Measurements from ENCODE around the gene LAIR1. TPM values are rescaled to one million over a fixed set of nuclear protein-coding genes. Genes with fewer than 3 reads are reported as not detected.

The LAIR1 gene
- total and polyA plus RNA-seq, 2 experiments from 2014 or later, result 0.20 to 2.2 TPM

- no peaks in the 10 kb centered on the region for H3K79me2 ChIP-seq
- 81% methylated on average over 31 of the region's 34 CpGs for WGBS (ENCODE audit: low lambda C conversion rate, missing lambda C conversion rate)
- H3K4me2 ChIP-seq, result no peak overlapping the region
- H3K4me3 ChIP-seq, result no peak overlapping the region
- no peak overlapping the region for H2AFZ ChIP-seq
- no peaks in the 10 kb centered on the region for H3K36me3 ChIP-seq (replicated peaks; ENCODE audit: insufficient read depth, low read depth)
- no peaks in the 10 kb centered on the region for H3K27me3 ChIP-seq
- no peak overlapping the region for H3K27ac ChIP-seq
- no peak for DNase-seq (ENCODE audit: low spot score)
- TF ChIP-seq EZH2phosphoT487 (IDR thresholded peaks at IDR 0.05; ENCODE audit: low read depth, severe bottlenecking, unreplicated experiment) (no peak), EZH2 (IDR thresholded peaks at IDR 0.05; ENCODE audit: borderline replicate concordance) (no peak), CTCF (IDR thresholded peaks at IDR 0.05; ENCODE audit: poor library complexity) (no peak)
- H3K4me1 ChIP-seq (ENCODE audit: insufficient read depth), result no peaks in the 10 kb centered on the region
- no peaks in the 10 kb centered on the region for H4K20me1 ChIP-seq (ENCODE audit: insufficient read depth, poor library complexity, severe bottlenecking)
- H3K9me3 ChIP-seq (ENCODE audit: low read depth), result no peaks in the 10 kb centered on the region
- H3K9me2 ChIP-seq (replicated peaks; ENCODE audit: insufficient read depth), result no peaks in the 10 kb centered on the region
Measured at GRCh38 chr19:54336893-54337857, 27.6 kb downstream of the LAIR1 start.

- TF ChIP-seq CTCF (IDR thresholded peaks at IDR 0.05; ENCODE audit: poor library complexity), result no peak
- TF ChIP-seq EZH2 (IDR thresholded peaks at IDR 0.05; ENCODE audit: borderline replicate concordance), result no peak
- no peak for TF ChIP-seq EZH2phosphoT487 (IDR thresholded peaks at IDR 0.05; ENCODE audit: low read depth, severe bottlenecking, unreplicated experiment)
- H3K4me2 ChIP-seq, result no peak overlapping the region
- no peaks in the 10 kb centered on the region for H4K20me1 ChIP-seq (ENCODE audit: insufficient read depth, poor library complexity, severe bottlenecking)
- H3K36me3 ChIP-seq (replicated peaks; ENCODE audit: insufficient read depth, low read depth), result no peaks in the 10 kb centered on the region
- no peak overlapping the region for H3K27ac ChIP-seq
- no peaks in the 10 kb centered on the region for H3K4me1 ChIP-seq (ENCODE audit: insufficient read depth)
- H3K4me3 ChIP-seq, result no peak overlapping the region
- DNase-seq (ENCODE audit: low spot score), result no peak
- WGBS (ENCODE audit: low lambda C conversion rate, missing lambda C conversion rate), result 85% methylated on average over 12 of the region's 12 CpGs
- H3K27me3 ChIP-seq, result no peaks in the 10 kb centered on the region
- H3K9me2 ChIP-seq (replicated peaks; ENCODE audit: insufficient read depth), result no peaks in the 10 kb centered on the region
- H3K9me3 ChIP-seq (ENCODE audit: low read depth), result no peaks in the 10 kb centered on the region
- no peaks in the 10 kb centered on the region for H3K79me2 ChIP-seq
- H2AFZ ChIP-seq, result no peak overlapping the region
Measured at GRCh38 chr19:54335979-54336892, 28.5 kb downstream of the LAIR1 start.

- TF ChIP-seq CTCF (IDR thresholded peaks at IDR 0.05; ENCODE audit: poor library complexity) (no peak), EZH2phosphoT487 (IDR thresholded peaks at IDR 0.05; ENCODE audit: low read depth, severe bottlenecking, unreplicated experiment) (no peak), EZH2 (IDR thresholded peaks at IDR 0.05; ENCODE audit: borderline replicate concordance) (no peak)
- Histone ChIP-seq H3K9me3 (ENCODE audit: low read depth) (no peaks in the 10 kb centered on the region), H3K27ac (no peak overlapping the region), H2AFZ (no peak overlapping the region), H3K4me2 (no peak overlapping the region), H3K27me3 (no peaks in the 10 kb centered on the region), H3K79me2 (no peaks in the 10 kb centered on the region), H3K36me3 (replicated peaks; ENCODE audit: insufficient read depth, low read depth) (no peaks in the 10 kb centered on the region), H3K9me2 (replicated peaks; ENCODE audit: insufficient read depth) (no peaks in the 10 kb centered on the region), H4K20me1 (ENCODE audit: insufficient read depth, poor library complexity, severe bottlenecking) (no peaks in the 10 kb centered on the region), H3K4me3 (no peak overlapping the region), H3K4me1 (ENCODE audit: insufficient read depth) (no peaks in the 10 kb centered on the region)
- 59% methylated on average over 5 of the region's 5 CpGs for WGBS (ENCODE audit: low lambda C conversion rate, missing lambda C conversion rate)
- no peak for DNase-seq (ENCODE audit: low spot score)
Measured at GRCh38 chr19:54335164-54335563, 29.6 kb downstream of the LAIR1 start.

Data from hepatocyte (in vitro differentiated cells).